Hepatocyte (in vitro differentiated cells): Measurements from ENCODE around the gene ELOVL1. TPM values are rescaled to one million over a fixed set of nuclear protein-coding genes. Genes with fewer than 3 reads are reported as not detected.

ENCODE experiments used
- DNase-seq: peaks from one replicate; pipeline ENCODE4 v3.0.0-alpha.2; 2016; ENCODE audit warnings: low spot score
- H2AFZ ChIP-seq: fragments of 200-600 bp; sonication (generic); 2 replicates; pipeline ENCODE4 v1.6.0; 2016; ENCODE audit warnings: antibody characterized with exemption, mild to moderate bottlenecking
- H3K27ac ChIP-seq: fragments of 200-600 bp; sonication (generic); 2 replicates; pipeline ENCODE4 v1.5.1; 2016; ENCODE audit warnings: mild to moderate bottlenecking
- H3K27me3 ChIP-seq: fragments of 200-600 bp; sonication (generic); 2 replicates; pipeline ENCODE4 v1.6.1; 2016
- H3K36me3 ChIP-seq: fragments of 200-600 bp; sonication (generic); replicated peaks from 2 replicates; pipeline ENCODE4 v1.5.1; 2016; ENCODE audit warnings: low read depth; ENCODE audit not compliant: insufficient read depth
- H3K4me1 ChIP-seq: fragments of 200-600 bp; sonication (generic); 2 replicates; pipeline ENCODE4 v1.5.1; 2016; ENCODE audit warnings: mild to moderate bottlenecking, moderate library complexity; ENCODE audit not compliant: insufficient read depth
- H3K4me2 ChIP-seq: fragments of 200-600 bp; sonication (generic); 2 replicates; pipeline ENCODE4 v1.6.0; 2016
- H3K4me3 ChIP-seq: fragments of 200-600 bp; sonication (generic); 2 replicates; pipeline ENCODE4 v1.5.1; 2016; ENCODE audit warnings: mild to moderate bottlenecking
- H3K79me2 ChIP-seq: fragments of 200-600 bp; sonication (generic); 2 replicates; pipeline ENCODE4 v1.6.0; 2017; ENCODE audit warnings: mild to moderate bottlenecking
- H3K9me2 ChIP-seq: fragments of 200-600 bp; sonication (generic); replicated peaks from 2 replicates; pipeline ENCODE4 v1.6.0; 2017; ENCODE audit warnings: mild to moderate bottlenecking; ENCODE audit not compliant: insufficient read depth
- H3K9me3 ChIP-seq: fragments of 200-600 bp; sonication (generic); 2 replicates; pipeline ENCODE4 v1.5.1; 2016; ENCODE audit warnings: low read depth, mild to moderate bottlenecking
- H4K20me1 ChIP-seq: fragments of 200-600 bp; sonication (generic); 2 replicates; pipeline ENCODE4 v1.6.0; 2016; ENCODE audit warnings: mild to moderate bottlenecking; ENCODE audit not compliant: insufficient read depth, poor library complexity, severe bottlenecking
- CTCF ChIP-seq: fragments of 200-600 bp; sonication (generic); IDR thresholded peaks from 2 replicates; pipeline ENCODE4 v1.5.1; 2016; ENCODE audit warnings: antibody characterized with exemption, mild to moderate bottlenecking; ENCODE audit not compliant: poor library complexity
- EZH2 ChIP-seq: fragments of 200-600 bp; sonication (generic); IDR thresholded peaks from 2 replicates; pipeline ENCODE4 v1.6.1; 2016; ENCODE audit warnings: antibody characterized with exemption, mild to moderate bottlenecking, borderline replicate concordance
- EZH2phosphoT487 ChIP-seq: fragments of 200-600 bp; sonication (generic); IDR thresholded peaks from one replicate; pipeline ENCODE4 v1.6.1; 2018; ENCODE audit warnings: antibody characterized with exemption, mild to moderate bottlenecking, low read depth, moderate library complexity; ENCODE audit not compliant: unreplicated experiment, severe bottlenecking
- WGBS: methylation state at CpG from one replicate; pipeline ENCODE4 v1.1.6; 2016; ENCODE audit warnings: low lambda C conversion rate; ENCODE audit errors: missing lambda C conversion rate; 5-methylcytosine and 5-hydroxymethylcytosine counted together
- polyA plus RNA-seq: library from polyadenylated mRNA; unstranded; fragments of >200 nt; fragmentation: Nextera tagmentation; extraction: Ambion mirVana; gene quantifications from 2 replicates; pipeline ENCODE4 v1.2.1, GENCODE V29; 2016
- total RNA-seq: library from RNA; depleted of rRNA; stranded (reverse); fragments of >200 nt; gene quantifications from 2 replicates; pipeline ENCODE4 v1.2.3, GENCODE V29; 2014

ELOVL1 gene
- total and polyA plus RNA-seq, 2 experiments from 2014 or later = 90.8 to 185 TPM

- H3K4me3 ChIP-seq = no peak overlapping the region
- H3K79me2 ChIP-seq = no peaks in the 10 kb centered on the region
- no peak for DNase-seq
- H3K9me2 ChIP-seq = no peaks in the 10 kb centered on the region
- WGBS = 90% methylated on average over 16 of the region's 16 CpGs
- no peaks in the 10 kb centered on the region for H3K27me3 ChIP-seq
- no peaks in the 10 kb centered on the region for H3K9me3 ChIP-seq
- no peaks in the 10 kb centered on the region for H3K4me1 ChIP-seq
- H3K27ac ChIP-seq = no peak overlapping the region
- no peaks in the 10 kb centered on the region for H4K20me1 ChIP-seq
- no peak overlapping the region for H2AFZ ChIP-seq
- TF ChIP-seq CTCF (no peak), EZH2 (no peak), EZH2phosphoT487 (no peak)
- H3K4me2 ChIP-seq = no peak overlapping the region
- no peaks in the 10 kb centered on the region for H3K36me3 ChIP-seq
These were observed 46.4 kb downstream of the ELOVL1 start for GRCh38 chr1:43321331-43321891.

GRCh38 chr1:43319766-43320165 lies 48.0 kb downstream of the ELOVL1 start:
- no peaks in the 10 kb centered on the region for H3K36me3 ChIP-seq
- TF ChIP-seq CTCF (no peak), EZH2phosphoT487 (no peak), EZH2 (no peak)
- H4K20me1 ChIP-seq = no peaks in the 10 kb centered on the region
- no peaks in the 10 kb centered on the region for H3K9me2 ChIP-seq
- no peaks in the 10 kb centered on the region for H3K9me3 ChIP-seq
- no peak overlapping the region for H3K4me2 ChIP-seq
- no peaks in the 10 kb centered on the region for H3K79me2 ChIP-seq
- no peak overlapping the region for H2AFZ ChIP-seq
- 67% methylated on average over 3 of the region's 3 CpGs for WGBS
- H3K27me3 ChIP-seq = no peaks in the 10 kb centered on the region
- no peak for DNase-seq
- H3K27ac ChIP-seq = no peak overlapping the region
- no peak overlapping the region for H3K4me3 ChIP-seq
- no peaks in the 10 kb centered on the region for H3K4me1 ChIP-seq

GRCh38 chr1:43319288-43319687 lies 48.5 kb downstream of the ELOVL1 start:
- WGBS = 99% methylated on average over 5 of the region's 5 CpGs
- Histone ChIP-seq H3K9me3 (no peaks in the 10 kb centered on the region), H3K36me3 (no peaks in the 10 kb centered on the region), H2AFZ (no peak overlapping the region), H3K4me3 (no peak overlapping the region), H3K4me2 (no peak overlapping the region), H3K79me2 (no peaks in the 10 kb centered on the region), H3K4me1 (no peaks in the 10 kb centered on the region), H3K27me3 (no peaks in the 10 kb centered on the region), H4K20me1 (no peaks in the 10 kb centered on the region), H3K27ac (no peak overlapping the region), H3K9me2 (no peaks in the 10 kb centered on the region)
- TF ChIP-seq EZH2phosphoT487 (no peak), CTCF (no peak), EZH2 (no peak)
- no peak for DNase-seq

- H3K4me1 ChIP-seq = no peaks in the 10 kb centered on the region
- H2AFZ ChIP-seq = no peak overlapping the region
- no peak overlapping the region for H3K4me3 ChIP-seq
- no peaks in the 10 kb centered on the region for H3K79me2 ChIP-seq
- H3K36me3 ChIP-seq = no peaks in the 10 kb centered on the region
- no peak overlapping the region for H3K4me2 ChIP-seq
- no peaks in the 10 kb centered on the region for H3K9me2 ChIP-seq
- H3K27me3 ChIP-seq = no peaks in the 10 kb centered on the region
- 84% methylated on average over 3 of the region's 4 CpGs for WGBS
- TF ChIP-seq EZH2 (no peak), CTCF (no peak), EZH2phosphoT487 (no peak)
- no peak overlapping the region for H3K27ac ChIP-seq
- H3K9me3 ChIP-seq = no peaks in the 10 kb centered on the region
- H4K20me1 ChIP-seq = no peaks in the 10 kb centered on the region
- DNase-seq = no peak
These were observed 49.0 kb downstream of the ELOVL1 start for GRCh38 chr1:43318831-43319230.
